Measurements from ENCODE around the gene ACY1. TPM values are rescaled to one million over a fixed set of nuclear protein-coding genes. Genes with fewer than 3 reads are reported as not detected.

ACY1 gene
- total RNA-seq, 1 experiment from 2014 or later: 62.6 TPM

GRCh38 chr3:52037291-52037690, 54.0 kb downstream of the ACY1 start:
- H3K18ac ChIP-seq (ENCODE audit: insufficient read length, low read depth, low read length): no peak overlapping the region
- H3K27me3 ChIP-seq (ENCODE audit: insufficient read depth, low read length): no peaks in the 10 kb centered on the region
- H3K4me1 ChIP-seq (ENCODE audit: insufficient read depth, low read length): no peaks in the 10 kb centered on the region
- H3K23ac ChIP-seq (ENCODE audit: insufficient read length, low read depth, low read length): no peak overlapping the region
- no peak overlapping the region for H3K27ac ChIP-seq (ENCODE audit: insufficient read length, low read depth, low read length)
- no peak overlapping the region for H3K56ac ChIP-seq (ENCODE audit: insufficient read length, low read depth, low read length)
- no peaks in the 10 kb centered on the region for H3K23me2 ChIP-seq (ENCODE audit: insufficient read length, low read depth, low read length, poor library complexity, severe bottlenecking)
- WGBS (ENCODE audit: extremely low coverage, insufficient read length, low lambda C conversion rate): no CpG with 5 or more reads among the region's 4 CpGs
- no peak overlapping the region for H4K5ac ChIP-seq (ENCODE audit: insufficient read length, low read depth, low read length)
- H4K8ac ChIP-seq (replicated peaks; ENCODE audit: insufficient read length, low read depth, low read length): no peak overlapping the region
- H3K9ac ChIP-seq (ENCODE audit: extremely low read depth, insufficient read length, low read length): no peak overlapping the region
- Mint-ChIP-seq H3K27me3 (ENCODE audit: low read depth) (no peaks in the 10 kb centered on the region; the same call in 1 of the 2 replicates), H3K4me3 (no peak overlapping the region), H3K4me1 (peaks cover 0 to 10% of the 10 kb centered on the region in 2 experiments; a peak in 2 of 4 replicates), H3K27ac (no peak overlapping the region), H3K9me3 (no peaks in the 10 kb centered on the region), H3K36me3 (ENCODE audit: insufficient read depth in 1 of 3, low read depth in 3 of 3) (no peaks in the 10 kb centered on the region)
- H3K79me1 ChIP-seq (ENCODE audit: insufficient read depth, low read depth, low read length, poor library complexity, severe bottlenecking): no peaks in the 10 kb centered on the region
- H3K79me2 ChIP-seq (ENCODE audit: insufficient read depth, low read length): no peaks in the 10 kb centered on the region
- no peak overlapping the region for H3K14ac ChIP-seq (ENCODE audit: insufficient read depth, low read length)
- no peak for TF ChIP-seq CTCF (conservative IDR thresholded peaks at IDR 0.05)
- no peak overlapping the region; the same call in 1 of the 2 replicates for H3K4ac ChIP-seq (ENCODE audit: low read depth, low read length)
- no peak overlapping the region for H3K4me2 ChIP-seq (ENCODE audit: insufficient read depth, insufficient read length, low read length)
- H2BK120ac ChIP-seq (ENCODE audit: low read depth, low read length, poor library complexity, severe bottlenecking): no peak overlapping the region
- H3K9me3 ChIP-seq (ENCODE audit: control insufficient read depth, low read depth, low read length): no peaks in the 10 kb centered on the region
- no peak overlapping the region for H4K91ac ChIP-seq (ENCODE audit: insufficient read length, low read depth, low read length)
- H3T11ph ChIP-seq (ENCODE audit: low read length): no peak overlapping the region
- no peaks in the 10 kb centered on the region for H4K20me1 ChIP-seq (ENCODE audit: control insufficient read depth, insufficient read depth, insufficient read length)
- no peak overlapping the region for H2BK15ac ChIP-seq (ENCODE audit: low read depth, low read length)
- H2AFZ ChIP-seq (ENCODE audit: low read length): no peak overlapping the region
- no peak for DNase-seq
- no peak overlapping the region for H2BK20ac ChIP-seq (ENCODE audit: low read depth, low read length, poor library complexity, severe bottlenecking)
- no peak overlapping the region for H2BK5ac ChIP-seq (ENCODE audit: insufficient read length, low read length)
- no peak overlapping the region for H2AK5ac ChIP-seq (ENCODE audit: insufficient read length, low read length)
- no peak overlapping the region for H2BK12ac ChIP-seq (ENCODE audit: insufficient read length, low read depth, low read length)

Data from H9 (cell line).